Left hindlimb (tissue), 1 donor: ENCODE results near the gene SMNDC1.
"Not testable (repeated sequence)": the region's sequence is repeated elsewhere in the genome, so short reads cannot be mapped to it uniquely, and the experiment has no call there.

Source experiments
- DNase-seq: peaks from one replicate; pipeline ENCODE4 v3.0.0-alpha.2; 2018

Gene SMNDC1

DNA sequence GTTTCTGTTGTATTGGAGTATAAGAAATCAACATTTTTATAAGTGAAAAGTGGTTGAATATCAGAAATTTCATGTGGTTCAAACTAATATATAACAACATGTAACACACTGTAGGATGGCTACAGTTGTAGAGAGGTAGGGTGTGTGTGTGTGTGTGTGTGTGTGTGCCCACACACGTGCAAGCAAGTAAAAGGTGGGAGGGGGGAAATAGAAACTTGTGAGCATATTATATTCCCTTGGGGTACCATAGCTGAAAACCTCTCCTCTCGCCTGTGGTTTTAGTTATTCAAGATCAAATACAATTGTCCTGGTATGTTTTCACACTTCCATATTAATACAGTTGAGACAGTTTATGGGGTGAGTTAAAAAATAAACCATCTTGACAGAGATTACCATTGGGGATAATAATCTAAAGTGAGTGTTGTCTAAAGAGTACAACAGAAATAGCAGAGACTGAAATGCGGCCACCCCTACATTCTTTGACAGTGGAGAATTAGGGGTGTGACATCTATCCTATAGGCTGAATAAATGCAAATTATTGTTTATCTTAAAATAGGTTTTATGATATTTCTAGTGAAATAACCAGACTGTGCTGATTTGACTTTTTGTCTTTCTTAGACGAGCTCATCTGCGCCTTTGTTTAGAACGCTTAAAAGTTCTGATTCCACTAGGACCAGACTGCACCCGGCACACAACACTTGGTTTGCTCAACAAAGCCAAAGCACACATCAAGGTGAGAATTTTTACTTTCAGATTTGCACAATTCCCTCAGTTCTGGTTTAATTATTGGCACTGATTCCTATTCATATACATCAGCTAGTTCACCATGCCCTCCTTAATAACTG is 25.9 kb downstream of the SMNDC1 start:
- no peak for DNase-seq

DNA sequence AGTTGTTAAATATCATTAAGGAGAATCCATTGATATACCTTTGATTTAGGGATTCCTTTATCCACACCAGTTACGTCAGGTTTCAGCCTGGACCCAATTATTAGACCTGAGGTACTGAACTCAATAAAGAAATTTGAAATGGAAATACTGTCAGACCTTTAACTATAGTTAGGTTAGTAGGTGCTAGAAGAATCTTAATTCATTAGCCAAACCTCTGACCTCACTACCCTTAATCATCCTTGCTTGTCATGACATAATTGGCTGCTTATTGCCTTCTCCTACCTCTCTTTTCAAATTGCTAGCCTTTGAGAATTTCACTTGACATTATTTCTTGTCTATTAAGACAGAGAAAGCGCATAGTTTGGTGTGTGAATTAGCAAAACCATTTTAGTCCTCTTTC is 27.1 kb downstream of the SMNDC1 start:
- DNase-seq = no peak

DNA sequence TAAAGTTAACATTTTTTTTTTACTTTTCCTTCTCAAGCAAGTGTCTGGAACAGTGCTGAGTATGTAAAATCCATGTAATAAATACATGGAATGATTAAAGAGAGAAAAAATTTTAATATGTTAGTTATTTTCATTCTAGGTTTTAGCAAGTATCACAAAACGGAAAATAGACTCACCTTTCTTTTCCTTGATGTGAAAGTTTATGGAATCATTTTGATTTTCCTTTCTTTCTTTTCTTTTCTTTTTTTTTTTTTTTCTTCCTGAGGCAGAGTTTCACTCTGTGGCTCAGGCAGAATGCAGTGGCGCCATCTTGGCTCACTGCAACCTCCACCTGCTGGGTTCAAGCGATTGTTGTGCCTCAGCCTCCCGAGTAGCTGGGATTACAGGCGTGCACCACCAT is 28.1 kb downstream of the SMNDC1 start:
- DNase-seq = no peak

DNA sequence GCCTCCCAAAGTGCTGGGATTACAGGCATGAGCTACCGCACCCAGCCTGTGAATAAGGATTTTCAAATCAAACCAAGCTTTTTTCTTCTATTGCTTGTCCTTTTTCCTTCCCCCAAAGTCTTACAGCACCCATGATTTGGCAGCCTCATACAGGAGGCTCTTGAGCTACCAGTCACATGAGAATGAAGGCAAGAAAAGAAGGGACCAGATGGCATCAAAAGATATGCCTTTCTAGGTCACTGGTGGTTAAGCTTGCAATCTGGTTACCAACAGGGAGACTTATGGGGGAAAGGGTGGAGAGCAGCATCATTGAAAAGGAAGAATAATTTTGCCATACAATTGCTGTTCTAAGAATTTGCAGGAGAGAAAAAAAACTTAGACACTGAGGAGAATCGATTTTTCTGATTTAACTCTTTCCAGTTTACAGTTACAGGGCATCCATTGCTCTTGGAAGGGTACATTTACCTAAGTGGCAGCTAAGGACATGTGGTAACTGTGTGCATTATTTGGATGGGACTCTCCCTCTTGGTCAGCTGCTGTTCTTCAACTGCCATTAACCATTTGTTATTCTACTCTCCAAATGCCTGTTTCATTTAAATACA is 29.5 kb downstream of the SMNDC1 start:
- DNase-seq = no peak

DNA sequence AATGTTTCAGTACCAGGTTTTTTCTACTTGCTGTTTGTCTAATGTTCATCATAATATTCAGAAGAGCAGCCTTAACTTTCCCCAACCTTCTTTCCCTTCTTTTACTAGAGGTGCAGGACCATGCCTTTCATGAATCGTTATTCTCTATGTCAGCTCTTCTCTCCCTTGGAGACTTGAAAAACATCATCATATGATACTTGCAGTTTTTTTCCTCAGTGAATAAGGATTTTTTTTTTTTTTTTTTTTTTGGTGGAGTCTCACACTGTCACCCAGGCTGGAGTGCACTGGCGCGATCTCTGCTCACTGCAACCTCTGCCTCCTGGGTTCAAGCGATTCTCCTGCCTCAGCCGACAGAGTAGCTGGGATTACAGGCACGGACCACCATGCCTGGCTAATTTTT is 30.1 kb downstream of the SMNDC1 start:
- no peak for DNase-seq

DNA sequence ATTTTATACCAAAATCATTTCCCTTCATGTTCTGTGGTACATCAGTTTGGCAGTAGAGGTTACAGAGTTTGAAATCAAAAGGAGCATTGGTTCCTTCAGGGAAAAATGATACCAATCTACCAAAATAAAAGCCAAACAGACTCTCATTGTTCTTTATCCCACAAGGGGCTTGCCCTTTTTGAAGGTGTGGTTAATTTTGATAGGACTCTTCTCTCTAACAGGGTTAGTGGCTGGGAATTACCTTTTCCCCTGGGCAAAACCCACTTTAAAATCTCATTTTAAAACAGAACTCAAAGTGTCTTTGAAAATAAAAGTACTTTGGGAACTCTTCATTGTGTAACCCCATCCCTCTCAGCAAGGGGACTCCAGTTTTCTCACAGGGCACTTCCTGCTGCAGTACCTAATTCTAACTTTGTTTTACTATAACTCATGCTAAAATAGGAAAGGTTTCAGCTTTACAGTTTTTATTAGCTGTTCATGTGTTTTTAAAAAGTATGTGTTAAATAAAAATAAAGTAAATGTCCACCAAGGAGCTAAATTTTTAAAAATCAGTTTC is 30.6 kb downstream of the SMNDC1 start:
- no peak for DNase-seq

DNA sequence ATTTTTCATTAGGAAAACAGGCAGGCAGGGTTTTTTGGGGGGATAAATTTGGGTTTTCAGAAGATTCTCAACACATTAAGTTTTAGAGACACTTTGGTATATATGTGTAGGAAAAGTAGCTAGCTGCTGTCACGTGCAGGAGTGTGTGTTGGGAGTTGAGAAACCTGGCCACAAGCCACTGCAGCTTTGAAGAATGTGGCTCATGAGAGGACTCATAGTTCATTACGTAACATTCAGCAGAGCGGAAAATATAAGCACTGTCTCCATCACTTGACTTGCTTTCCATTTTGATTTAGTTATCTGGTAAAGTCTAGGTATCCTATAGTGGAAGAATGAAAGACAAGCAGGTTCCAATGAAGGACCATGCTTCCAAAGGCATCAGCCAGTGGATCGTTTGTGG is 31.2 kb downstream of the SMNDC1 start:
- DNase-seq = peak; percentile 37

DNA sequence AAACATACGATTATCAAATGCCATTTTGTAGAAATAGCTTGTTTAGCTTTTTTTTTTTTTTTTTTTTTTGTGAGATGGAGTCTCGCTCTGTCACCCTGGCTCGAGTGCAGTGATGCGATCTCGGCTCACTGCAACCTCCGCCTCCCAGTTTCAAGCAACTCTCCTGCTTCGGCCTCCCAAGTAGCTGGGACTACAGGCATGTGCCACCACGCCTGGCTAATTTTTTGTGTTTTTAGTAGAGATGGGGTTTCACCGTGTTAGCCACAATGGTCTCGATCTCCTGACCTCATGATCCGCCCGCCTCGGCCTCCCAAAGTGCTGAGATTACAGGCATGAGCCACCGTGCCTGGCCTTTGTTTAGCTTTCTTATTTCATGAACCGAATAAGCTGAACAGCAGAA is 31.7 kb downstream of the SMNDC1 start:
- not testable (repeated sequence) for DNase-seq

DNA sequence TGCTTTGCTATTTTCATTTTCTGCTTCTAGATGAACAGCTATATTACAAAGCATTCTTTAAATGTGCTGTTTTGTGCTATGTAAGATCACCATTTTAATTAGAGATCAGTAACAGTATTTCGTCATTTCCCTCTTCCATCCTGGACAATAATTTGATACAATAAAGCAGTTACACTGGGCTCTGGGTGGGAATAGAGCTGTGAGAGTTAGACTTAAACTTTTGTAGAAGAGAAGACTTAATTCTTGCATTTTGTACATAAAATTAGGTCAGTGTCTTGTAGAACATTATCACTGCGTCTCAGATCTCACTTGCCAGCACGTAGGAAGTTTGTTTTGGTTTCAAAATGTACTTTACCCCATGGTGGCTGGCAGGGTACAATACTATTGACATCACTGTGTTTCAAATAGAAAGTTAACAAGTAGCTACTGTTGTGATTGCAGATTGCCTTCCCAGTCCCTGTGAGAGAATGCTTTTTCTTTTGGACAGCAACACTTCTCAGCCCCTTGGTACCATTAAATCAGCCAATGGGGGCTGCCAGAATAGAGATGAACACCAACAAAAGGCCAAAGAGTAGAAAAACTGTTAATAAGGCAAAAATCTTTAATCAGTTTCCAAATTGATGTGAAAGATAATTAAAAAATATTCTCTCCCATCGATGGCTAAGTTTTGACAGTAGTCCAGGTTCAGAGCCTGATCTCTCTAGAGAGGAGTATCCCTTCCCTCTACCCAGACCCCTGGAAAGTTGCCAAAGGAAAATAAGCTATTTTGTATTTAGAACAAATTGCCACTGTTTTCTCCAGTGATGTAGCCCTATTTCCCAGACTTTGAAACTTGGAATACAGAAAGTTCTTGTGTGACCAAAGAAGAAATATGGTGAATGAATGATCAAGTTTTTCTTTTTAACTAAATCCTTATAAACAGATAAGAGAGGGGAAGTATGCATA is 35.1 kb downstream of the SMNDC1 start:
- no peak for DNase-seq

DNA sequence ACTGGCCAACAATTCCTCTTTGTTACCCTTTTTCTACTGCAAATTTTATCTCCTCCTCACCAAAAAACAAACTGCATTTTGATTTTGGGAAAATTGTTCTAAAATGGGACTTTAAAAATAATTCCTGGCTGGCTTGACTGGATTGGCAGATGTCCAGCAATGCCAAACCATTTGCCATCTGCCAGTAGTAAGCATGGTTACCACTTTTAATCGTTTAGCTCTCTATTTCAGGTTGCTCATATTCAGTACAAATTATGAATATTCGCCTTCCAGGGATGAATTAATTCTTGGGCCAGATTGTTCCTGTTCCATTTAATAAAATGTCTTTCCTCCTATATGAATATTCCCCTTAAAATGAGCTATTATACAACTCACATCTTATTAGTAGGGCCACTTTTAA is 35.7 kb downstream of the SMNDC1 start:
- DNase-seq = no peak

DNA sequence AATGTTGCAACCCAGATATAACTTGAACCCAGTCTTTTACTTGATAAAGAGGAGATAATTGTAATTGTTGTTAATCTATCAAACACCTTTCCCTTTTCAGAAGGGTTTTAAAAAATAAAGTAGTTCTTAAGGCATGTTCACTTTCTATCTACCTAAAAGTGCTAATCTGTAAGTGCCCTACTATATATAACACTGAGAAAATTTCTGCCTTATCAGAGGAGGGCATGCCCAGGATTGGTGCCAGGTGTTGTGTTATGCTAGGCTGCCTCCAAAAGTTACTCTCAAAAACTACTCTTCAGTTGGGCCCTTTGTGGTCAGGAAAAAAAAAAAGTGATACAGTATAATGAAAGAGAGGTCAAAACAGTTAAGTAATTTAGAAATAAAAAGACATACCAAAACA is 36.3 kb downstream of the SMNDC1 start:
- DNase-seq = no peak

DNA sequence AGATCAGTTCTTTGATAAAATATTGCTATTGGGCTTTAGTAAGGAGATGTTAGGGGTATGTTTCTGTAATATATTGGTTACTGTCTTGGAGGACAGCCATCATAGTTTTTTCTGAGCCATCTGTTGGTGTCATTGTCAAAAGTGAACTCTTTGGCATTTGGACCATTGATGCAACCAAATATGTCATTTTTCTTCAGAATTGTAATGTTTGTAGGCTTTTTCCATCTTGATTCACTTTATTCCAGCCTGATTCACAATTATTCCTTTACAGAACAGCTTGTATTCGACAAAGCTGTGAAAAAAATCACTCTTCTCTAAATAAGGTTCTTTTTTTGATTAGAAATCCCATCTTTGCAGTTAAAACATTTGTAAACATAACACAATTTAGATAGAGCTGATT is 37.4 kb downstream of the SMNDC1 start:
- no peak for DNase-seq

DNA sequence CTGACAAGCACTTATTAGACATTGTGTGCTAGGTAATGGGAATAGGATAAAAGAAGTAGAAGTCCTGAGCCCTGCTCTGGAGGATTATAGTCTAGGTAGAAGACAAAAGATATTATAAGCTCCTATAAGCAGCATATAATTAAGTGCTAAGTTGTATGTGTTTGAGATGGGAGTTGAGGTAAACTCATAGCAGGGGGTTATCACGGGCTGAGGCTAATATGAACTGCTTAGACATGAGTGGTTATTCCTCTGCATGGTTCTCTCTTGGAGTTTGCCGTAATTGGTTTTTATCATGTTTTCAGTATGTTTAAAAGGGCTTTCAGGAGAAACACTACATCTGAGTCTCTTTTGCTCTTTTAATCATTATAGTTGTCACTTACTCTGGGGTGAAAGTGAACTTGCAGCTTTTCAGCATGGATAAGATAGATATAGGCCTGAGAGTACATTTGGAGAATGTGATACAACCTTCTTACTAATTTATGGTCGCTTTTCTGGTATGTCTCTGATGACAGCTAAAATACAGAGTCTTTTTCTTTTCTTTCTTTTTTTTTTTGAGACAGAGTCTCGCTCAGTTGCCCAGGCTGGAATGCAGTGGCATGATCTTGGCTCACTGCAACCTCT is 39.0 kb downstream of the SMNDC1 start:
- DNase-seq = no peak

DNA sequence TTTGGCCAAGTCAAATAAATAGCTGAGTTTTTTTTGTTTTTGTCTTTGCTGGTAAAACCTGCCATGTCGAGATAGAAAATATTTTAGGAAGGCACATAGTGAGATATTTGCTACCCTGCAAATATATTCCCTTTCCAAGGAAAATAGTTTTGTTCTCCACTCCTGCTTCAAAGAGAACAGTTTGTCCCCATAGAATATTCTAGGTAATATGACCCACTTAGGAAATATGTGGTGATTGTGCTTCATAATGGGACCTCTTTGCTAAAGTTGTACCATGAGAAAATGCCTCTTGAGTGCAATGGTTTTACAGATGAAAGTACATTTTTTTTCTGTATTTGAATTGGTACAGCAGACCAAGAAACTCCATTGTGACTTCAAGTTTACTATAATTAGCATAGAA is 41.6 kb downstream of the SMNDC1 start:
- no peak for DNase-seq

DNA sequence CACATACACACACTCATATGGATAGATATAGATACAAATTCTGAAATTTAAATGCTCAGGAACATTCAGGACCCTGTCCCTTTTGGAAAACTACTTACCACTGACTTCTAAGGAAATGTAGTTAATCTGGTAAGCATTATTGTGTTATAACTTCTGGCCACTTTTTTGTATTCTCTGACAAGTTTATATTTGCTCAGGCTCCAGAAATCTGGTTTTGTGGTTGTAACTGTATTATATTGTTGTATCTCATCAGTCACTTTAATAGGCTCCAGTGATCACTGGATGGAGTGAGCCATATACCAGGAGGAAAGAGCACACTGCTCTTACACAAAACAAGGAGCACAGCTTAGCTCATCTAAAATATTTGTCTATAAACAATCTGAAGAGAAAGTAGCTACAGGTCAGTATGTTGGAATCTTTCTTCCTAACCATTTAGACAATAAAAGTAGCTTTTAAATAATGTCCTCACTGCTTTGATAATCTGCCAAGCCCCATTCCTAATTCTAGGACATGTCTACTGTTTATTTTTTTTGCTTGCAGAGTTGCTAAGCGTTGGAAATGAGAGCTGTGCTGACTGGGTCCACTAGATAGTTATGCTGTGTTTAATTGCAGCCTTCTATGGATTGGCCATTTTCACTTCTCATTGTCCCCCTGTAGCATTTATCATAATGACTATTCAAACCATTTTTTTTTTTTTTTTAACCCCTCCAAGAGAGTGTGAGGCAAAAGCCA is 43.8 kb downstream of the SMNDC1 start:
- DNase-seq = no peak

DNA sequence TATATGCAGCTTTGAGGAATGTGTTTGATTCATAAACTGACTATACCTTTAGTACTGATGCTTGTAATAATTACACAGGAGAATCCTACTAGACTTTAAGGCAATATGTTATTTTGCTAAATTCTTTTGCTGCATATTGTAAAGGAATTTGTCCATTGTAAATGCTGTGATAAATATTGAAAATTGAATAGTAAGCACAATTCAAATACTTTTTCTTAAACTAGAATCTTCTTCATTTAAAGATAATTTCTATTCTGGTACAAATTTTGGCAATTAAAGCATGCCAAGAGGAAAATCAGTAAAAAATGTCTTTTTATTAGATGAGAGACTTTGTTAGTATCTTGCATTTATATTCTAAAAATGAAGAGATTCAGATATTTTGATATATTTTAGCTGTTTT is 45.4 kb downstream of the SMNDC1 start:
- no peak for DNase-seq

DNA sequence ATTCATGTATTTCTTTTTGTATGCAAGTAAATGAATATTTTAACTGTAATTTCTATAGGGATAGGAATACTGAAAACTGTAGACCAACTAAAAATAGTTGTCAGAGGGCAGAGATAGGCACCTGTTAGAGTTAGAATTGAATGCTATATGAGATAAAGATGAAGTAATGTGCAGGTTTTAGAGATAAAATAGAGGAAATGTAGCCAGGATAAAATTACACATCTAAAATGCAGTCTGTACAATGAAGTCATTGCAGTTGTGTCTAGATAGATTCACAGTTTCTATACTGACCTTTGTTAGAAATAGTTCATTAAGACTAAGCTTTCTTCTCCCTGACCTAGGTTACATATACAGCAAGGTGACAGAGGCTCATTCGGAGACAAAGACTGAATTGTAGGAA is 46.2 kb downstream of the SMNDC1 start:
- no peak for DNase-seq

DNA sequence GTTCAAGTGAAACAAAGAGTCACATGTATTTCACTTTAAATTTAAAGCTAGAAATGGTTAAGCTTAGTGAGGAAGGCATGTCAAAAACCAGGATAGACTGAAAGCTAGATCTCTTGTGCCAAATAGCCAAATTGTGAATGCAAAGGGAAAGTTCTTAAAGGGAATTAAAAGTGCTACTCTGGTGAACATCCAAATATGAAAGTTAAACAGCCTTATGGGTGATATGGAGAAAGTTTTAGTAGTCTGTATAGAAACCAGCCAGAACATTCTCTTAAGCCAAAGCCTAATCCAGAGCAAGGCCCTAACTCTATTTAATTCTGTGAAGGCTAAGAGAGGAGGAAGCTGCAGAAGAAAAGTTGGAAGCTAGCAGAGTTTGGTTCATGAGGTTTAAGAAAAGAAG is 50.3 kb downstream of the SMNDC1 start:
- no peak for DNase-seq

DNA sequence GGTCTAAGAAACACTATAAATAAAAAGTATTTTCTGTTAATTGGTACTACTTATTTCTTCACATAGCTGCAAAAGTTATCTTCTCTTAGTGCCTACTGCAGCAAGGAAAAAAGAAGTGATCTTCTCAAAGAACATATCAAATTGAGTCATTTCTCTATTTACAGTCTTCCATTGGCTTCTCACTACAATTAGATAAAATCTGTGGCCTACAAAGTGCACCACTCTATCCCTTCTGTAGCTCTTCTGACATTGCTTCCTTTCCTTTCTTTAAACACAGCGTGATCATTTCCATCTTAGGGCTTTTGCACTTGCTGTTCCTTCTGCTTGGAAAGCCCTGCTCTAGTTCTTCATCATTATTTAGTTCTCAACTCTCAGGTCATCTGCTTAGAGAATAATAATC is 52.6 kb downstream of the SMNDC1 start:
- no peak for DNase-seq

DNA sequence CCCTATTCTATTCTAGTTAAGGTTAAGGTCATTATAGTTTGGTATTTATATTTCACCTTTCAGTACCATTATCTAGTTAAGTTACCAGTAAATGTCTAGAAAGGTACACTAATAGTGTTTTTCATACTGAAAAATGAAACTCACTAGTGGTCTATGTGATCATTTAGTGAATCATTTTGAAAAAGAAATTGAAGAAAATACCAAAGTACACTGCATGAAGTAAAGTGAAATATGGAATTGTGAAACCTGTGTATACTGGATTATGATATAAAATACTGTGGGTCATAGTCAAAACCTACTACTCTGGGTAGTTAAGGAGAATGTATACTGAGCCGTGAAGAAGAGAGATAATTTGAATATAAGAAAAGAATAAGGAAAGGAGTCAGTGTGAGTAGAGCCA is 53.3 kb downstream of the SMNDC1 start:
- not testable (repeated sequence) for DNase-seq

DNA sequence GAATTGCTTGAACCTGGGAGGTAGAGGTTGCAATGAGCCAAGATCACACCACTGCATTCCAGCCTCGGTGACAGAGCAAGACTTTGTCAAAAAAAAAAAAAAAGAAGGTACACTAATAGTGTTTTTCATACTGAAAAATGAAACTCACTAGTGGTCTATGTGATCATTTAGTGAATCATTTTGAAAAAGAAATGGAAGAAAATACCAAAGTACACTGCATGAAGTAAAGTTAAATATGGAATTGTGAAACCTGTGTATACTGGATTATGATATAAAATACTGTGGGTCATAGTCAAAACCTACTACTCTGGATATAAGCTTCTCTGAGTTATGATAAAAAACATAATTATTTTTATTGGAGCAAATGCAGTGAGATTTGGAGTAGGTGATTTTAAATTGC is 55.2 kb downstream of the SMNDC1 start:
- not testable (repeated sequence) for DNase-seq

DNA sequence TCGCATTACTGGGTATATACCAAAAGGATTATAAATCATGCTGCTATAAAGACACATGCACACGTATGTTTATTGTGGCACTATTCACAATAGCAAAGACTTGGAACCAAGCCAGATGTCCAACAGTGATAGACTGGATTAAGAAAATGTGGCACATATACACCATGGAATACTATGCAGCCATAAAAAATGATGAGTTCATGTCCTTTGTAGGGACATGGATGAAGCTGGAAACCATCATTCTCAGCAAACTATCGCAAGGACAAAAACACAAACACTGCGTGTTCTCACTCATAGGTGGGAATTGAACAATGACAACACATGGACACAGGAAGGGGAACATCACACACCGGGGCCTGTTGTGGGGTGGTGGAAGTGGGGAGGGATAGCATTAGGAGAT is 56.9 kb downstream of the SMNDC1 start:
- DNase-seq = not testable (repeated sequence)
